ENCODE results near the gene ZNF764. TPM values are rescaled to one million over a fixed set of nuclear protein-coding genes. Genes with fewer than 3 reads are reported as not detected.

ZNF764 gene
- polyA plus RNA-seq, 3 donors, result 0.94 to 4.6 (median 1.0) TPM

GRCh38 chr16:30567991-30568638 lies 9.9 kb upstream of the ZNF764 start:
- peaks cover 48 to 55% of the 10 kb centered on the region in 2 donors for H3K4me1 ChIP-seq (ENCODE audit: control insufficient read depth in 1 of 2, insufficient read depth in 2 of 2, low read length in 2 of 2)
- H3K36me3 ChIP-seq (replicated peaks in 1 of 2; ENCODE audit: control insufficient read depth in 1 of 2, insufficient read depth in 2 of 2, low read length in 2 of 2), result no peaks in the 10 kb centered on the region
- H3K27ac Mint-ChIP-seq, result peak overlapping the region; percentile 94 to 97 (median 95)
- H3K4me3 ChIP-seq (replicated peaks in 1 of 3; ENCODE audit: low read depth in 2 of 3, low read length in 3 of 3), result peak overlapping the region in 1 of 3 experiments; percentile 40
- TF ChIP-seq CTCF (IDR thresholded peaks at IDR 0.05), result no peak
- peak overlapping the region; percentile 60 to 64 for H3K4me3 Mint-ChIP-seq
- WGBS (ENCODE audit: insufficient coverage), result 0% methylated on average over 1 of the region's 6 CpGs
- no peaks in the 10 kb centered on the region for H4K20me1 ChIP-seq (ENCODE audit: insufficient read depth, low read length)
- intact Hi-C loops (cut with micrococcal nuclease), result no loop called here
- peak; percentile 87 to 96 (median 96) for DNase-seq
- H3K9me3 ChIP-seq (replicated peaks in 1 of 2; ENCODE audit: control insufficient read depth in 1 of 2, insufficient read depth in 1 of 2, low read length in 2 of 2), result no peaks in the 10 kb centered on the region
- peaks cover 9% of the 10 kb centered on the region for H3K79me2 ChIP-seq (ENCODE audit: insufficient read depth, low read length)
- peak overlapping the region; percentile 35 for H3K4me2 ChIP-seq (replicated peaks; ENCODE audit: extremely low read depth, low read length, poor library complexity, severe bottlenecking)
- H3K9me3 Mint-ChIP-seq, result no peaks in the 10 kb centered on the region
- H3K27me3 Mint-ChIP-seq (ENCODE audit: low read depth in 3 of 3), result peaks cover 1 to 6% (median 3%) of the 10 kb centered on the region in 3 donors
- peaks cover 40% of the 10 kb centered on the region for H3K4me1 Mint-ChIP-seq
- H3K27ac ChIP-seq (ENCODE audit: low read depth in 1 of 2, low read length in 2 of 2), result peak overlapping the region; percentile 88 to 92
- H3K9ac ChIP-seq (ENCODE audit: insufficient read depth, low read length, poor library complexity, severe bottlenecking), result peak overlapping the region; percentile 32
- no peaks in the 10 kb centered on the region for H3K27me3 ChIP-seq (ENCODE audit: control insufficient read depth in 2 of 2, insufficient read depth in 2 of 2, low read length in 2 of 2)
- no peak overlapping the region for H2AFZ ChIP-seq (ENCODE audit: insufficient read depth, low read depth, low read length, poor library complexity, severe bottlenecking)
- H3K36me3 Mint-ChIP-seq, result no peaks in the 10 kb centered on the region

GRCh38 chr16:30567160-30567990 lies 9.2 kb upstream of the ZNF764 start:
- peak overlapping the region in 1 of 2 donors; percentile 39 for H3K4me3 Mint-ChIP-seq
- no peak overlapping the region for H2AFZ ChIP-seq (ENCODE audit: insufficient read depth, low read depth, low read length, poor library complexity, severe bottlenecking)
- 87% methylated on average over 3 of the region's 14 CpGs for WGBS (ENCODE audit: insufficient coverage)

More at GRCh38 chr16:30567160-30567990, 9.2 kb upstream of the ZNF764 start:
- no peaks in the 10 kb centered on the region for H3K36me3 ChIP-seq (replicated peaks in 1 of 2; ENCODE audit: control insufficient read depth in 1 of 2, insufficient read depth in 2 of 2, low read length in 2 of 2)
- peaks cover 1 to 6% (median 3%) of the 10 kb centered on the region in 3 donors for H3K27me3 Mint-ChIP-seq (ENCODE audit: low read depth in 3 of 3)
- H3K4me2 ChIP-seq (replicated peaks; ENCODE audit: extremely low read depth, low read length, poor library complexity, severe bottlenecking), result peak overlapping the region; percentile 35
- H4K20me1 ChIP-seq (ENCODE audit: insufficient read depth, low read length), result no peaks in the 10 kb centered on the region
- H3K27me3 ChIP-seq (ENCODE audit: control insufficient read depth in 2 of 2, insufficient read depth in 2 of 2, low read length in 2 of 2), result no peaks in the 10 kb centered on the region
- DNase-seq, result peak; percentile 60 to 88 (median 61)
- no peaks in the 10 kb centered on the region for H3K9me3 ChIP-seq (replicated peaks in 1 of 2; ENCODE audit: control insufficient read depth in 1 of 2, insufficient read depth in 1 of 2, low read length in 2 of 2)
- peak overlapping the region; percentile 94 to 97 (median 95) for H3K27ac Mint-ChIP-seq
- TF ChIP-seq CTCF (IDR thresholded peaks at IDR 0.05), result no peak
- H3K9ac ChIP-seq (ENCODE audit: insufficient read depth, low read length, poor library complexity, severe bottlenecking), result peak overlapping the region; percentile 32
- intact Hi-C loops (cut with micrococcal nuclease), result no loop called here
- peaks cover 5% of the 10 kb centered on the region for H3K79me2 ChIP-seq (ENCODE audit: insufficient read depth, low read length)
- no peaks in the 10 kb centered on the region for H3K9me3 Mint-ChIP-seq
- H3K4me1 Mint-ChIP-seq, result peaks cover 38% of the 10 kb centered on the region
- H3K4me3 ChIP-seq (replicated peaks in 1 of 3; ENCODE audit: low read depth in 2 of 3, low read length in 3 of 3), result peak overlapping the region in 1 of 3 experiments; percentile 40
- peaks cover 43 to 49% of the 10 kb centered on the region in 2 donors for H3K4me1 ChIP-seq (ENCODE audit: control insufficient read depth in 1 of 2, insufficient read depth in 2 of 2, low read length in 2 of 2)
- no peaks in the 10 kb centered on the region for H3K36me3 Mint-ChIP-seq
- H3K27ac ChIP-seq (ENCODE audit: low read depth in 1 of 2, low read length in 2 of 2), result peak overlapping the region; percentile 88 to 92

All from CD14-positive monocyte (primary cell).